HG02840 (cell line): ENCODE results near the gene FAM114A2.
"Not testable (repeated sequence)": the region's sequence is repeated elsewhere in the genome, so short reads cannot be mapped to it uniquely, and the experiment has no call there.

Experiments used
- ATAC-seq: cut with Tn5 transposase; IDR thresholded peaks from one replicate; pipeline ENCODE4 v1.9.1; 2021; ENCODE audit warnings: mild to moderate bottlenecking, moderate library complexity, moderate number of reproducible peaks; ENCODE audit not compliant: unreplicated experiment, low FRiP score

Gene FAM114A2

GRCh38 chr5:154053468-154053867 lies 14.8 kb upstream of the FAM114A2 start:
- no peak for ATAC-seq

- ATAC-seq: no peak
Measured at GRCh38 chr5:154049636-154050035, 10.9 kb upstream of the FAM114A2 start.

GRCh38 chr5:154047324-154047723 lies 8.6 kb upstream of the FAM114A2 start:
- no peak for ATAC-seq

- ATAC-seq: no peak
Measured at GRCh38 chr5:154046486-154046885, 7.8 kb upstream of the FAM114A2 start.

GRCh38 chr5:154044581-154044980 lies 5.9 kb upstream of the FAM114A2 start:
- ATAC-seq: no peak

GRCh38 chr5:154044099-154044498 lies 5.4 kb upstream of the FAM114A2 start:
- no peak for ATAC-seq

GRCh38 chr5:154042766-154043165 lies 4.1 kb upstream of the FAM114A2 start:
- ATAC-seq: no peak

- ATAC-seq: no peak
Measured at GRCh38 chr5:154039458-154039829, 734 bp upstream of the FAM114A2 start.

- peak; percentile 64 for ATAC-seq
Measured at GRCh38 chr5:154038261-154038706, 426 bp downstream of the FAM114A2 start.

GRCh38 chr5:154034944-154035343 lies 3.8 kb downstream of the FAM114A2 start:
- ATAC-seq: no peak

- no peak for ATAC-seq
Measured at GRCh38 chr5:154031937-154032489, 6.7 kb downstream of the FAM114A2 start.

GRCh38 chr5:154025951-154026350 lies 12.8 kb downstream of the FAM114A2 start:
- no peak for ATAC-seq

- not testable (repeated sequence) for ATAC-seq
Measured at GRCh38 chr5:154018919-154019318, 19.8 kb downstream of the FAM114A2 start.

- ATAC-seq: no peak
Measured at GRCh38 chr5:154015071-154015693, 23.5 kb downstream of the FAM114A2 start.

- ATAC-seq: no peak
Measured at GRCh38 chr5:154010660-154011059, 28.1 kb downstream of the FAM114A2 start.

- no peak for ATAC-seq
Measured at GRCh38 chr5:154005648-154006047, 33.1 kb downstream of the FAM114A2 start.

GRCh38 chr5:154002511-154003020 lies 36.1 kb downstream of the FAM114A2 start:
- no peak for ATAC-seq

GRCh38 chr5:154002093-154002492 lies 36.6 kb downstream of the FAM114A2 start:
- ATAC-seq: no peak

- no peak for ATAC-seq
Measured at GRCh38 chr5:154000703-154001102, 38.0 kb downstream of the FAM114A2 start.

GRCh38 chr5:153999995-154000394 lies 38.7 kb downstream of the FAM114A2 start:
- ATAC-seq: no peak

GRCh38 chr5:153998768-153999167 lies 39.9 kb downstream of the FAM114A2 start:
- no peak for ATAC-seq

GRCh38 chr5:153998010-153998409 lies 40.7 kb downstream of the FAM114A2 start:
- no peak for ATAC-seq
